Measurements from ENCODE around the gene CA10. TPM values are rescaled to one million over a fixed set of nuclear protein-coding genes. Genes with fewer than 3 reads are reported as not detected.

CA10 gene
- total and polyA plus RNA-seq, 9 of the 15 experiments (the other 6 are each of a cell fraction or from before 2014, with no cell fraction given), result not detected

GRCh38 chr17:51997723-51998122, 160.8 kb downstream of the CA10 start:
- Histone ChIP-seq H3K27me3 (ENCODE audit: control insufficient read depth in 2 of 2, insufficient read depth in 2 of 2, low read length in 2 of 2) (no peaks in the 10 kb centered on the region), H3K9me1 (ENCODE audit: control insufficient read depth, insufficient read depth, low read length) (no peaks in the 10 kb centered on the region), H3K9me3 (replicated peaks; ENCODE audit: control insufficient read depth, insufficient read depth, low read depth, low read length) (0 out of 2 replicates have a peak, but pooled peaks cover 1% of the 10 kb centered on the region), H4K20me1 (replicated peaks; ENCODE audit: control insufficient read depth, insufficient read depth, low read length) (no peaks in the 10 kb centered on the region), H3K4me2 (ENCODE audit: insufficient read depth, low read length) (no peak overlapping the region), H3K9ac (ENCODE audit: insufficient read depth in 1 of 2, low read depth in 2 of 2, low read length in 2 of 2) (no peak overlapping the region), H3K27ac (ENCODE audit: extremely low read depth, low read depth, low read length) (no peak overlapping the region), H3K36me3 (ENCODE audit: control insufficient read depth, insufficient read depth, low read length) (no peaks in the 10 kb centered on the region), H3K79me2 (ENCODE audit: control insufficient read depth, insufficient read depth, low read length) (no peaks in the 10 kb centered on the region), H3K4me3 (no peak overlapping the region), H2AFZ (ENCODE audit: low read depth, low read length) (no peak overlapping the region), H3K4me1 (replicated peaks in 1 of 2; ENCODE audit: control insufficient read depth in 2 of 2, insufficient read depth in 2 of 2, low read length in 2 of 2) (no peaks in the 10 kb centered on the region)
- DNase-seq (ENCODE audit: extremely low read depth in 1 of 4, low spot score in 3 of 4) (no peak), ATAC-seq (no peak), FAIRE-seq (no peak)
- intact Hi-C loops (cut with micrococcal nuclease), result no loop called here
- CTCF ChIA-PET (ENCODE audit: low intra/inter-chr PET ratio), result no interaction called here
- TF ChIP-seq ATF4 (CRISPR knock-in tag; IDR thresholded peaks at IDR 0.05), result no peak
- no peak for TF ChIP-seq BRD9 (IDR thresholded peaks at IDR 0.05; ENCODE audit: low read depth, partially characterized antibody)
- TF ChIP-seq DACH1 (IDR thresholded peaks at IDR 0.05; ENCODE audit: partially characterized antibody), result no peak
- no peak for TF ChIP-seq MIER1 (IDR thresholded peaks at IDR 0.05; ENCODE audit: low read depth)
- no peak for TF ChIP-seq ETV1 (tag; conservative IDR thresholded peaks at IDR 0.05; ENCODE audit: low read depth)
- TF ChIP-seq ZNF274 (IDR thresholded peaks at IDR 0.05; ENCODE audit: borderline replicate concordance, low read depth, low read length), result no peak
- TF ChIP-seq ZKSCAN8 (CRISPR knock-in tag; IDR thresholded peaks at IDR 0.05), result no peak
- no peak for TF ChIP-seq PHF8 (IDR thresholded peaks at IDR 0.05; ENCODE audit: borderline replicate concordance, low read length)
- in situ Hi-C loops (cut with MboI), result no loop called here
- no TSS peak for BruUV-seq (replicated peaks)
- POLR2A ChIA-PET, result no interaction called here
- WGBS (ENCODE audit: insufficient coverage, low coverage, missing lambda C conversion rate), result 0% methylated on average over 2 of the region's 2 CpGs

All from K562 (cell line).